ENCODE measurements around the gene DBN1.
A peak's percentile ranks its signal among the peaks of the same experiment; 100 is the strongest.

Gene DBN1

GRCh38 chr5:177482359-177482795, 8.9 kb upstream of the DBN1 start:
- ATAC-seq (replicated peaks), result no peak
- no peak for DNase-seq
- Mint-ChIP-seq H3K27ac (peak overlapping the region in 1 of 2 donors; percentile 44), H3K36me3 (ENCODE audit: insufficient read depth) (no peaks in the 10 kb centered on the region), H3K4me1 (ENCODE audit: low read depth in 2 of 2) (peaks cover 8 to 12% of the 10 kb centered on the region in 2 donors), H3K4me3 (no peak overlapping the region), H3K9me3 (no peaks in the 10 kb centered on the region), H3K27me3 (no peaks in the 10 kb centered on the region)

DNA sequence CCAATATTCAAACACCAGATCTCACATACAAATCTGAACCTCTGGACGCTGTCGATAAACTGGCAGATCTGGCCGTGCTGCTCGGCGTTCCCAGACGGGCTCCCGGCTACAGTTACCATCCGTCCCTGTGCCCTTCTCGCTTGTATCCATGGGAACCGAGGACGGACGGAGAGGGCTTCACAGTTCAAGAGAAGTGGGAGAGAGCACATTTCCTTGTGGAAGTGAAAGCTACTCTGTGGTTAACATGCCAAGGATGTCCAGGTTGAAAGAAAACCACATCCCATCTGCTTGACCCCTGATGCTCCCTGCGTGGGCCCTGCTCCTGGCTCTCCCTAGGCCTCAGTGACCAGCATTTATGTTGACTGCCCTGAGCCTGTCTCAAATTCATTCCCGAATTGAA, 6.3 kb upstream of the DBN1 start:
- peaks cover 2% of the 10 kb centered on the region for H3K36me3 Mint-ChIP-seq (ENCODE audit: insufficient read depth)
- no peaks in the 10 kb centered on the region for H3K9me3 Mint-ChIP-seq
- H3K27me3 Mint-ChIP-seq, result no peaks in the 10 kb centered on the region
- peak overlapping the region; percentile 84 to 86 for H3K27ac Mint-ChIP-seq
- DNase-seq, result no peak
- ATAC-seq (replicated peaks), result no peak
- peaks cover 21 to 22% of the 10 kb centered on the region in 2 donors for H3K4me1 Mint-ChIP-seq (ENCODE audit: low read depth in 2 of 2)
- H3K4me3 Mint-ChIP-seq, result peak overlapping the region in 1 of 2 donors; percentile 24

DNA sequence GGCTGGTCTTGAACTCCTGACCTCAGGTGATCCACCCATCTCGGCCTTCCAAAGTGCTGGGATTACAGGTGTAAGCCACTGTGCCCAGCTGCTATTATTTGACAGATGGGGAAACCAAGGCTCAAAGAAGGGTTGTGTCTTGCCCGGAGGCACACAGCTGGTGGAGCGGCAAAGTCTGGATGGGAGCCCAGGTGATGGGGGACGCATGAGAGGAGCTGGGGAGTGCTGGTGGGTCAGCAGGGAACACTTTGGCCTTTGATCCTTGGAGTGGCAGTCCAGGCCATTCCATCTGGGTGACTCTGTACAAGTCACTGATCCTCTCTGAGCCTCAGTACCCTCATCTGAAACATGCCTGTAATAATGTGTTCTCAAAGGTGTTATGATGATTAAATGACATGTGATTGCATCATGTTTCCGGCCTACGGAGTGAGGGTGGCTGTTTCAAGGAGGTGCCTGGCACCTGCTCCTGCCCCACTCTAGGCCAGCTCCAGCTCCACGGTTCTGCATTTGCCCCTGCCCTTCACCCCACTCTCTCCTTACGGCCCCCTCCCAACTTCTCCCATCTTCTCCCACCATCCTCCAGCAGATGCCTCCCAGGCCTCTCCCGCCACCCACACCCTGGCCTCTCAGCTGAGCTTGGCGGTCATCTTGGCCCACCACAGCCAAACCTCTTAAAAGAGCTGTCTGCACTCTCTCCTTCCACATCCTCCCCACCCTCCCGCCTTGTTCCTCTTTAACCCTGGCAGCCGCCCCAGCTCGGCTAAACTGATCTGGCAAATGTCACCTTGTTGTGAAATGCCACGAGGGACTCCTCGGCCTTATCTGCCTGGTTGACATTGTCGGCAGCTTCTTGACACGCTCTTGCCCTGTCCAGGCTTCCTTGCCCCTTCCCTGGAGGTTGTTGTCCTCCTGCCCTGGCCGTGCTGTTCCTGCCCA, 5.5 kb upstream of the DBN1 start:
- Mint-ChIP-seq H3K27me3 (peaks cover 0 to 7% of the 10 kb centered on the region in 2 donors), H3K9me3 (no peaks in the 10 kb centered on the region), H3K36me3 (ENCODE audit: insufficient read depth) (peaks cover 10% of the 10 kb centered on the region), H3K4me3 (peak overlapping the region; percentile 20 to 24), H3K4me1 (ENCODE audit: low read depth in 2 of 2) (peaks cover 29 to 30% of the 10 kb centered on the region in 2 donors), H3K27ac (peak overlapping the region; percentile 84 to 86)
- peak; percentile 84 for ATAC-seq (replicated peaks)
- no peak for DNase-seq

DNA sequence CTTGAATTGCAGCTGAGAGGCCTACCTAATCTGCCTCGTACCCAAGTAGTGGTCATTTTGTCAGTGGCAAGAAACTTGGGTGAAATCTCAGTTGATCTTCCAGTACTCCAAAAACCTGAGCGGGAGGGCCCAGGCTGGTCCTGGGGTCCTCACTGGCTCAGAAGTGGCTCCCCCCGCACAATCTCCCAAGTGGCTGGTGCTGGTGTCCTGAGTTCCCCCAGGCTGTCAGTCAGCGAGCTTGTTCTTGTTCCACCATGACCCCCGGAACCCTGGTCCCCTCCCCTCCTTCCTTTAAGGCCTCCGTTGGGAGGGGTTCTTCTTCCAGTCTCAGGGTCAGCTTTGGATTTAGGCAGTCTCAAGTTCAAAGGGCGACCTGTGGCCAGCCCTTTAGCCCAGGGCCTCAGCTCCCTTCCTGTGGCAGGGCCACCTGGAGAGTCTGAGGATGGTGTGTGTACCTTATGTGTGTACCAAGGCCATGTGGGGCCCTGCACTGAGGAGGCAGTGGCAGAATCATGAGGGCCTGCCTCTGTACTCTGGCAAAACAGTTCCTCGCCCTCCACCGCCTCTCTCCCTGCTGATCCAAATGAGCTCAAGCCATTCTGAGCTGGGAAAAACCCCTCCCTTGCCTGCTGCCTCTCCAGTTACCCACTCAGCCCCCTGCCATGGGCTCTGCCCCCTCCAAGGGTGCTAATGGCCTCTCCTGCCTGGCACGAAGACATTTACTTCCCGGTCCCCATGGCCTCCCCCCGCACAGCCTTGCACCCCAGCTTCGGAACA, 4.5 kb upstream of the DBN1 start:
- Mint-ChIP-seq H3K9me3 (no peaks in the 10 kb centered on the region), H3K27ac (peak overlapping the region; percentile 84 to 86), H3K4me3 (no peak overlapping the region), H3K4me1 (ENCODE audit: low read depth in 2 of 2) (peaks cover 31 to 32% of the 10 kb centered on the region in 2 donors), H3K36me3 (ENCODE audit: insufficient read depth) (peaks cover 10% of the 10 kb centered on the region), H3K27me3 (peaks cover 0 to 10% of the 10 kb centered on the region in 2 donors)
- ATAC-seq (replicated peaks) (no peak), DNase-seq (no peak)

DNA sequence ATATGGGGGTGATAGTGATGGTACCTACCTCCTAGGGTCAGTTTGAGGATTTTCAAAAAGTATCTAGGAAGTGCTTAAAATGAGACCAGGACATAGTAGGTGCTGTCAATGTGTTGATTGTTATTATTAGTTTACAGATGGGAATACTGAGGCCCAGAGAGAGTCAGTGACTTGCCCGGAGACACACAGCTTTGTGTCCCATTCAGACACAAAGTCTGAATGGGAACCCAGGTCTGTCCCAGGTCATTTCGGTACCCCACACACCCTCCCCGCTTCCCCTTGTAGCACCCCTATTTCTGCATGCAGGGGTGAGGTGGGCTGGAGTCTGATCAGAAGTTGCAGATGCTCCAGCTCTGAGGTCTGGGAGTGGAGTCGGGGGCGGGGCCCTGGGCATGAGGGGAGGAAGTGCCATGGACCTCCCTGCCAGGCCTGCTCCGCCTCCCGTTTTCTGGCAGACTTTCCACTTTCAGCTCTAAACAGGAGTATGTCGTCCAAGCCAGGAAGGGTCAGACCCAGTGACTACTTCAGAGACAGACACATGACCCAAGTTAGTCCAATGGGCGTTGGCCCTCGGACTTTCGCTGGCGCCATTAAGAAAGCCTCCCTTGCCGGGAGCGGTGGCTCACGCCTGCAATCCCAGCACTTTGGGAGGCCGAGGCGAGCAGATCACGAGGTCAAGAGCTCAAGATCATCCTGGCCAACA, 3.2 kb upstream of the DBN1 start:
- Mint-ChIP-seq H3K27me3 (peaks cover 0 to 10% of the 10 kb centered on the region in 2 donors), H3K9me3 (no peaks in the 10 kb centered on the region), H3K27ac (peak overlapping the region; percentile 1 to 73), H3K36me3 (ENCODE audit: insufficient read depth) (peaks cover 10% of the 10 kb centered on the region), H3K4me1 (ENCODE audit: low read depth in 2 of 2) (peaks cover 35 to 38% of the 10 kb centered on the region in 2 donors), H3K4me3 (no peak overlapping the region)
- ATAC-seq (replicated peaks) (no peak), DNase-seq (no peak)

DNA sequence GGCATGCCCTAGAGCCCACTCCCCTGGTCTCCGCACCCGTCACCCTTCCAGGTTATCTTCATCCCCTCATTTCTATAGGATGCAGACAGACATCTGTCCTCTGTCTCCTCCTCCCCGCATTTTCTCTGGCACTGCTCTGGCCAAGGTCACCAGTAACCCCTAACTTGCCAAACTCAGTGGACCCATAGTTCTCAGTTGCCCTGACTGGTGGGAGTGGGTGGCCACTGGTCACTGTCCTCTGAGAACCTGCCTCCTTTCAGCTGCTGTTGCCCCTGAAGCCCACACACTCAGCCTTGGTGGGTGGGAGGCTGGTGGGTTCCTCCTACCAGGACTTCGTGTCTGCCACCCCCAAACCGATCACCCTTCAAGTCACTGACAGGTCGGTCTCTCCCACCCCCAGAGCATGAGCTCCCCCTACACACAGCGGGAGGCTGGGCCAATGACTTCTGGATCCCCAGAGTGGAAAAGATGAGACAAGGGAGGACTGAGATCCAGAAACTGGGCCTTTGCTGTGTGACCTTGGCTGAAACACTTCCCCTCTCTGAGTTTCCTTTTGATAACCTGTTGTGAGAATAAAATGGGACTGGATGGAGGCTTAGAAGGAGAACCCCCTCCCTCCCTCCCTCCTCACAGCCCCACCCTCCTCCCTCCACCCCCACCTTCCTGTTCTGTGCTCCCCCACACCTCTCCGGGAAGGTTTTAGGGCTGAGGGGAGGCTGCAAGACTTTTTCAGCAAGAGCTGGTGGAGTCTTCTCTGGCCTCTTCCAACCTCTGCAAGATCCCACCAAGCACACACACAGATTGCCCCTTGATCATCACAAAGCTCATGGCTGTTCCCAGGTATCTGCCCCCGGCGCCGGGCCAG, 2.4 kb upstream of the DBN1 start:
- DNase-seq (no peak), ATAC-seq (replicated peaks) (no peak)
- H3K27ac Mint-ChIP-seq, result peak overlapping the region; percentile 1 to 73
- H3K36me3 Mint-ChIP-seq (ENCODE audit: insufficient read depth), result peaks cover 10% of the 10 kb centered on the region
- no peak overlapping the region for H3K4me3 Mint-ChIP-seq
- H3K4me1 Mint-ChIP-seq (ENCODE audit: low read depth in 2 of 2), result peaks cover 35 to 43% of the 10 kb centered on the region in 2 donors
- H3K9me3 Mint-ChIP-seq, result no peaks in the 10 kb centered on the region
- H3K27me3 Mint-ChIP-seq, result peaks cover 0 to 10% of the 10 kb centered on the region in 2 donors

GRCh38 chr5:177474846-177475562, 1.6 kb upstream of the DBN1 start:
- Mint-ChIP-seq H3K9me3 (no peaks in the 10 kb centered on the region), H3K4me1 (ENCODE audit: low read depth in 2 of 2) (peaks cover 42 to 48% of the 10 kb centered on the region in 2 donors), H3K27ac (no peak overlapping the region), H3K4me3 (peak overlapping the region; percentile 78 to 84), H3K36me3 (ENCODE audit: insufficient read depth) (peaks cover 10% of the 10 kb centered on the region), H3K27me3 (peaks cover 0 to 10% of the 10 kb centered on the region in 2 donors)
- no peak for DNase-seq
- ATAC-seq (replicated peaks), result no peak

- H3K27ac Mint-ChIP-seq, result peak overlapping the region; percentile 74 to 75
- ATAC-seq (replicated peaks) (no peak), DNase-seq (no peak)
- peaks cover 0 to 10% of the 10 kb centered on the region in 2 donors for H3K27me3 Mint-ChIP-seq
- H3K36me3 Mint-ChIP-seq (ENCODE audit: insufficient read depth), result peaks cover 10% of the 10 kb centered on the region
- peaks cover 43% of the 10 kb centered on the region in 2 donors for H3K4me1 Mint-ChIP-seq (ENCODE audit: low read depth in 2 of 2)
- no peaks in the 10 kb centered on the region for H3K9me3 Mint-ChIP-seq
- H3K4me3 Mint-ChIP-seq, result peak overlapping the region; percentile 78 to 84
Measured at GRCh38 chr5:177474002-177474476, 605 bp upstream of the DBN1 start.

GRCh38 chr5:177472460-177473442, 683 bp downstream of the DBN1 start:
- peaks cover 15% of the 10 kb centered on the region for H3K36me3 Mint-ChIP-seq (ENCODE audit: insufficient read depth)
- DNase-seq, result peak; percentile 57 to 67 (median 67)
- H3K4me1 Mint-ChIP-seq (ENCODE audit: low read depth in 2 of 2), result peaks cover 43 to 51% of the 10 kb centered on the region in 2 donors
- H3K9me3 Mint-ChIP-seq, result no peaks in the 10 kb centered on the region
- H3K4me3 Mint-ChIP-seq, result peak overlapping the region; percentile 65 to 73
- peak overlapping the region; percentile 17 to 79 for H3K27ac Mint-ChIP-seq
- peak; percentile 69 for ATAC-seq (replicated peaks)
- H3K27me3 Mint-ChIP-seq, result peaks cover 0 to 10% of the 10 kb centered on the region in 2 donors

DNA sequence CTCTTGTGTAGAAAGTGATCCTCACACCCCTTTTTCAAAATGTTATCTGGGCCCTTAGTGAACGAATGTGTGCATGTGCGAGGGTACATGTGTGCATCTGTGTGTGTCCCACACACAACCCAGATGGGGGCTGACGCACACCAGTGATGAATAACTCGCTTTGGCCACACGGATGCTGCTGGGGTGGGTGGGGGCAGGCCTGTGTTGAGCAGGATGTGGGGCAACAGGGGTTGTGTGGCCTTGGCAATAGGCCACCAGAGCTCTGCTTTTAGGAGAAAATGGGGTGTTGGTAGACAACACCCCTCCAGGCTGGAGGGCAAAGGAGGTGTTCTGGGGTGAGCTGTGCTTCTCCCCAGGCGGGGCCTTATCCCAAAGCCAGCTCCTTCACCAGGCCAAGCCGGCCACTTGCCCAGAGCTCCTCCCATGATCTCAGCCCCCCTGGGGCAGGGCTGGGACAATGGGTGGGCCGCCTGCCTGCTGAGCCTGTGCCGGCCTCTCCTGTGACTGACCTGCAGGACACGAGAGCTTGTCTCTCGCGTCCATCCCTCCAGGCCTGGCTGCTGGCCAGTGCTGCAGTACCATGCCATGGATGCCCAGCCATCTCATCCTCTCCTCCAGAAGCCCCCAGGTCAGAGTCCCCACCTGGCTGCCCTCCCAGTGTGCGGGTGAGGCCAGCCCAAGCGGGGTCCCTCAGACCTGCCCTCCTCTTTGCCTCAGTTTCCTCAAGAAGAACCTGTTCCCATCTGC, 1.7 kb downstream of the DBN1 start:
- DNase-seq (peak; percentile 46 to 49 (median 47)), ATAC-seq (replicated peaks) (peak; percentile 70)
- Mint-ChIP-seq H3K27ac (peak overlapping the region; percentile 17 to 79), H3K9me3 (no peaks in the 10 kb centered on the region), H3K36me3 (ENCODE audit: insufficient read depth) (peaks cover 22% of the 10 kb centered on the region), H3K4me3 (peak overlapping the region; percentile 65 to 73), H3K4me1 (ENCODE audit: low read depth in 2 of 2) (peaks cover 43 to 51% of the 10 kb centered on the region in 2 donors), H3K27me3 (peaks cover 0 to 10% of the 10 kb centered on the region in 2 donors)
